ENCODE results near the gene RAB5IF. TPM values are rescaled to one million over a fixed set of nuclear protein-coding genes. Genes with fewer than 3 reads are reported as not detected.

Gene RAB5IF
- total and polyA plus RNA-seq, 2 of the 13 experiments (the other 11 are each of a cell fraction or from before 2014, with no cell fraction given): 261 to 305 TPM

- no peak for TF ChIP-seq ZMAT5 (CRISPR knock-in tag; IDR thresholded peaks at IDR 0.05; ENCODE audit: borderline replicate concordance, low read depth)
- peak; percentile 55; the same call in 1 of the 2 replicates for TF ChIP-seq NFIC (IDR thresholded peaks at IDR 0.05; ENCODE audit: low read length)
- TF ChIP-seq XBP1 (CRISPR knock-in tag; IDR thresholded peaks at IDR 0.05): no peak
- TF ChIP-seq GPN1 (CRISPR knock-in tag; IDR thresholded peaks at IDR 0.05; ENCODE audit: borderline replicate concordance): peak; percentile 53; the same call in 1 of the 2 replicates
- peak; percentile 90; the same call in 1 of the 2 replicates for TF ChIP-seq ZNF776 (CRISPR knock-in tag; IDR thresholded peaks at IDR 0.05)
- peak; percentile 57; the same call in 1 of the 2 replicates for TF ChIP-seq ZNF704 (CRISPR knock-in tag; IDR thresholded peaks at IDR 0.05; ENCODE audit: borderline replicate concordance)
- TF ChIP-seq ZNF670 (CRISPR knock-in tag; IDR thresholded peaks at IDR 0.05; ENCODE audit: borderline replicate concordance): no peak; the same call in 1 of the 2 replicates
- TF ChIP-seq PRPF4 (IDR thresholded peaks at IDR 0.05; ENCODE audit: low read depth, low read length, poor library complexity, severe bottlenecking): no peak
- no peak for TF ChIP-seq ZSCAN29 (CRISPR knock-in tag; conservative IDR thresholded peaks at IDR 0.05)
- TF ChIP-seq ZNF639 (CRISPR knock-in tag; conservative IDR thresholded peaks at IDR 0.05): no peak; the same call in none of the 2 replicates
- TF ChIP-seq ZNF333 (CRISPR knock-in tag; IDR thresholded peaks at IDR 0.05; ENCODE audit: borderline replicate concordance): peak; percentile 86
- peak; percentile 94; the same call in 1 of the 2 replicates for TF ChIP-seq SMAD9 (CRISPR knock-in tag; IDR thresholded peaks at IDR 0.05)
- TF ChIP-seq ZBTB38 (CRISPR knock-in tag; IDR thresholded peaks at IDR 0.05): peak; percentile 71; the same call in 1 of the 2 replicates
- no peak for TF ChIP-seq RBM22 (optimal IDR thresholded peaks at IDR 0.05; ENCODE audit: low read length)
- TF ChIP-seq RNF2 (conservative IDR thresholded peaks at IDR 0.05; ENCODE audit: low read depth): peak; percentile 48; the same call in 1 of the 2 replicates
- TF ChIP-seq ZNF235 (CRISPR knock-in tag; IDR thresholded peaks at IDR 0.05; ENCODE audit: borderline replicate concordance): peak; percentile 71; the same call in 1 of the 2 replicates
- no peak; the same call in 1 of the 2 replicates for TF ChIP-seq NR2F6 (IDR thresholded peaks at IDR 0.05)
- TF ChIP-seq NR2F6 (CRISPR knock-in tag; IDR thresholded peaks at IDR 0.05): peak; percentile 62
- TF ChIP-seq ZNF724P (CRISPR knock-in tag; IDR thresholded peaks at IDR 0.05; ENCODE audit: borderline replicate concordance): peak; percentile 86
- TF ChIP-seq ZNF580 (CRISPR knock-in tag; IDR thresholded peaks at IDR 0.05; ENCODE audit: borderline replicate concordance, low read depth): peak; percentile 92; the same call in 1 of the 2 replicates
- no peak; the same call in 1 of the 2 replicates for TF ChIP-seq SOX13 (IDR thresholded peaks at IDR 0.05)
- TF ChIP-seq SOX13 (CRISPR knock-in tag; conservative IDR thresholded peaks at IDR 0.05 in 1 of 2, IDR thresholded peaks at IDR 0.05 in 1 of 2): peak in 1 of 2 experiments; percentile 55; a peak in 1 of 4 replicates
- peak; percentile 89; the same call in 1 of the 2 replicates for TF ChIP-seq KLF15 (CRISPR knock-in tag; IDR thresholded peaks at IDR 0.05; ENCODE audit: borderline replicate concordance)
- no peak for TF ChIP-seq RFXANK (CRISPR knock-in tag; IDR thresholded peaks at IDR 0.05)
- TF ChIP-seq MIER3 (CRISPR knock-in tag; IDR thresholded peaks at IDR 0.05; ENCODE audit: borderline replicate concordance): no peak
- TF ChIP-seq ZNF3 (CRISPR knock-in tag; IDR thresholded peaks at IDR 0.05): no peak; the same call in 1 of the 2 replicates
- TF ChIP-seq IRX3 (CRISPR knock-in tag; IDR thresholded peaks at IDR 0.05; ENCODE audit: borderline replicate concordance, low read depth): no peak
- peak; percentile 90; the same call in 1 of the 2 replicates for TF ChIP-seq ZNF788 (CRISPR knock-in tag; IDR thresholded peaks at IDR 0.05; ENCODE audit: borderline replicate concordance)
- TF ChIP-seq ZNF354B (CRISPR knock-in tag; IDR thresholded peaks at IDR 0.05): 0 out of 2 replicates have a peak, but pooled peaks have one; percentile 81
Measured at GRCh38 chr20:36573103-36573797, 32.3 kb upstream of the RAB5IF start, which contains the start of gene TGIF2 (continued).

All from HepG2 (cell line).